Fibroblast of the aortic adventitia (primary cell): ENCODE data around the gene ZBTB40. TPM values are rescaled to one million over a fixed set of nuclear protein-coding genes. Genes with fewer than 3 reads are reported as not detected.

Experiments
- DNase-seq: peaks from one replicate; pipeline ENCODE4 v3.0.0-alpha.2; 2010; ENCODE audit warnings: low read depth
- H3K4me3 ChIP-seq: 2 replicates; pipeline ENCODE4 v1.5.1; 2011; ENCODE audit warnings: low read depth, mild to moderate bottlenecking, control low read depth, low read length, moderate library complexity
- CTCF ChIP-seq: IDR thresholded peaks from 2 replicates; pipeline ENCODE4 v1.5.1; 2011; ENCODE audit warnings: mild to moderate bottlenecking, low read length, control low read depth, inconsistent platforms; ENCODE audit not compliant: insufficient read depth
- total RNA-seq: library from RNA; depleted of rRNA; stranded (reverse); fragments of >200 nt; gene quantifications from 2 replicates; pipeline ENCODE4 v1.2.3, GENCODE V29; 2012; ENCODE audit warnings: low replicate concordance

The ZBTB40 gene
- total RNA-seq, 1 donor = 10.0 TPM

GRCh38 chr1:22487781-22488180, 36.1 kb downstream of the ZBTB40 start:
- no peak overlapping the region for H3K4me3 ChIP-seq
- no peak for TF ChIP-seq CTCF
- peak; percentile 57 for DNase-seq

- no peak overlapping the region for H3K4me3 ChIP-seq
- TF ChIP-seq CTCF = no peak
- no peak for DNase-seq
Measured at GRCh38 chr1:22488319-22488718, 36.7 kb downstream of the ZBTB40 start.

GRCh38 chr1:22489278-22489677, 37.6 kb downstream of the ZBTB40 start:
- DNase-seq = no peak
- no peak for TF ChIP-seq CTCF
- no peak overlapping the region for H3K4me3 ChIP-seq

- DNase-seq = no peak
- no peak overlapping the region for H3K4me3 ChIP-seq
- TF ChIP-seq CTCF = no peak
Measured at GRCh38 chr1:22489823-22490222, 38.2 kb downstream of the ZBTB40 start.

GRCh38 chr1:22490309-22490708, 38.7 kb downstream of the ZBTB40 start:
- no peak for TF ChIP-seq CTCF
- no peak for DNase-seq
- H3K4me3 ChIP-seq = no peak overlapping the region

- DNase-seq = no peak
- no peak for TF ChIP-seq CTCF
- H3K4me3 ChIP-seq = no peak overlapping the region
Measured at GRCh38 chr1:22491995-22492715, 40.5 kb downstream of the ZBTB40 start.

GRCh38 chr1:22494144-22494543, 42.5 kb downstream of the ZBTB40 start:
- no peak overlapping the region for H3K4me3 ChIP-seq
- DNase-seq = no peak
- no peak for TF ChIP-seq CTCF
